HEK293 (cell line): Measurements from ENCODE around the gene SMS.

Source experiments
- CTCF ChIA-PET: fragments of 350-600 bp; formaldehyde crosslinking; extraction: SDS; loops from one replicate; lab custom pipeline; 2021; ENCODE audit warnings: antibody characterized with exemption; lab: Yijun Ruan, JAX
- POLR2A ChIA-PET: fragments of 300-600 bp; formaldehyde crosslinking; extraction: SDS; loops from one replicate; lab custom pipeline; 2020; ENCODE audit warnings: antibody characterized with exemption, inconsistent platforms; lab: Yijun Ruan, JAX
- H3K27ac ChIP-seq: fragments of 200-500 bp; sonication (Bioruptor generic); 2 replicates; pipeline ENCODE4 v1.5.1; 2014; ENCODE audit warnings: low read depth, low read length, control low read depth, inconsistent platforms; ENCODE audit errors: extremely low read depth
- H3K36me3 ChIP-seq, 2 experiments: fragments of 200-500 bp in 1 of 2; sonication (Bioruptor generic) in 1 of 2; 1 replicate in 1 of 2; 2 replicates in 1 of 2; pipeline ENCODE4 v1.5.1; 2014 to 2017; ENCODE audit warnings: inconsistent platforms in 2 of 2, low read length in 2 of 2; ENCODE audit not compliant: control insufficient read depth in 2 of 2, insufficient read depth in 1 of 2
- H3K4me1 ChIP-seq: fragments of 200-500 bp; sonication (Bioruptor generic); 2 replicates; pipeline ENCODE4 v1.5.1; 2014; ENCODE audit warnings: mild to moderate bottlenecking, low read length, inconsistent platforms; ENCODE audit not compliant: control insufficient read depth, insufficient read depth
- H3K4me3 ChIP-seq: 2 replicates; pipeline ENCODE4 v1.5.1; 2011; ENCODE audit warnings: low read depth, mild to moderate bottlenecking, control low read depth, low read length, moderate library complexity
- H3K9me3 ChIP-seq: fragments of 200-500 bp; sonication (Bioruptor generic); 2 replicates; pipeline ENCODE4 v1.5.1; 2014; ENCODE audit warnings: low read depth, low read length, inconsistent platforms; ENCODE audit not compliant: control insufficient read depth, insufficient read depth
- BCL11B ChIP-seq: fragments of 450-650 bp; formaldehyde crosslinking; IDR thresholded peaks from 2 replicates; pipeline ENCODE4 v1.5.1; 2016; ENCODE audit warnings: low read depth, missing biosample characterization, missing genetic modification characterization
- KLF10 ChIP-seq: fragments of 450-650 bp; IDR thresholded peaks from 2 replicates; pipeline ENCODE4 v1.5.1; 2018; ENCODE audit warnings: missing biosample characterization, mild to moderate bottlenecking, missing genetic modification characterization
- PRDM1 ChIP-seq: fragments of 450-650 bp; formaldehyde crosslinking; IDR thresholded peaks from 2 replicates; pipeline ENCODE4; 2016; ENCODE audit warnings: missing biosample characterization, missing genetic modification characterization
- SCRT2 ChIP-seq: fragments of 450-650 bp; formaldehyde crosslinking; IDR thresholded peaks from 2 replicates; pipeline ENCODE4 v1.5.1; 2016; ENCODE audit warnings: missing biosample characterization, missing genetic modification characterization
- WT1 ChIP-seq: fragments of 450-650 bp; formaldehyde crosslinking; IDR thresholded peaks from 2 replicates; pipeline ENCODE4 v1.5.1; 2016; ENCODE audit warnings: missing biosample characterization, missing genetic modification characterization
- ZBTB20 ChIP-seq: fragments of 450-650 bp; formaldehyde crosslinking; IDR thresholded peaks from 2 replicates; pipeline ENCODE4 v1.5.1; 2016; ENCODE audit warnings: missing biosample characterization, missing genetic modification characterization
- ZNF223 ChIP-seq: fragments of 450-650 bp; formaldehyde crosslinking; IDR thresholded peaks from 2 replicates; pipeline ENCODE4 v1.5.1; 2016; ENCODE audit warnings: missing biosample characterization, missing genetic modification characterization
- ZNF311 ChIP-seq: fragments of 450-650 bp; formaldehyde crosslinking; IDR thresholded peaks from 2 replicates; pipeline ENCODE4 v1.5.1; 2017; ENCODE audit warnings: missing biosample characterization, missing genetic modification characterization, borderline replicate concordance
- ZNF354C ChIP-seq: fragments of 450-650 bp; formaldehyde crosslinking; IDR thresholded peaks from 2 replicates; pipeline ENCODE4 v1.5.1; 2016; ENCODE audit warnings: missing biosample characterization, missing genetic modification characterization, low read depth, borderline replicate concordance
- ZNF416 ChIP-seq: fragments of 450-650 bp; formaldehyde crosslinking; IDR thresholded peaks from 2 replicates; pipeline ENCODE4 v1.5.1; 2016; ENCODE audit warnings: missing biosample characterization, missing genetic modification characterization
- ZNF433 ChIP-seq: fragments of 450-650 bp; formaldehyde crosslinking; IDR thresholded peaks from 2 replicates; pipeline ENCODE4 v1.5.1; 2016; ENCODE audit warnings: missing biosample characterization, missing genetic modification characterization, low read depth
- ZNF548 ChIP-seq: fragments of 450-650 bp; formaldehyde crosslinking; IDR thresholded peaks from 2 replicates; pipeline ENCODE4 v1.5.1; 2016; ENCODE audit warnings: missing biosample characterization, missing genetic modification characterization
- ZNF777 ChIP-seq: fragments of 450-650 bp; formaldehyde crosslinking; IDR thresholded peaks from 2 replicates; pipeline ENCODE4 v1.5.1; 2017; ENCODE audit warnings: missing biosample characterization, missing genetic modification characterization, borderline replicate concordance
- TF ChIP-seq, protein P1 (sequence below): fragments of 450-650 bp; formaldehyde crosslinking; IDR thresholded peaks from 2 replicates; pipeline ENCODE4; 2016; ENCODE audit warnings: missing biosample characterization, missing genetic modification characterization
- TF ChIP-seq, protein P2 (sequence below): fragments of 450-650 bp; IDR thresholded peaks from 2 replicates; pipeline ENCODE4 v1.5.1; 2018; ENCODE audit warnings: missing biosample characterization, missing genetic modification characterization
- TF ChIP-seq, protein P3 (sequence below): fragments of 450-650 bp; formaldehyde crosslinking; IDR thresholded peaks from 2 replicates; pipeline ENCODE4 v1.5.1; 2016; ENCODE audit warnings: missing biosample characterization, missing genetic modification characterization
- TF ChIP-seq, protein P4 (sequence below): fragments of 450-650 bp; formaldehyde crosslinking; IDR thresholded peaks from 2 replicates; pipeline ENCODE4 v1.5.1; 2017; ENCODE audit warnings: missing biosample characterization, missing genetic modification characterization

Gene SMS

DNA sequence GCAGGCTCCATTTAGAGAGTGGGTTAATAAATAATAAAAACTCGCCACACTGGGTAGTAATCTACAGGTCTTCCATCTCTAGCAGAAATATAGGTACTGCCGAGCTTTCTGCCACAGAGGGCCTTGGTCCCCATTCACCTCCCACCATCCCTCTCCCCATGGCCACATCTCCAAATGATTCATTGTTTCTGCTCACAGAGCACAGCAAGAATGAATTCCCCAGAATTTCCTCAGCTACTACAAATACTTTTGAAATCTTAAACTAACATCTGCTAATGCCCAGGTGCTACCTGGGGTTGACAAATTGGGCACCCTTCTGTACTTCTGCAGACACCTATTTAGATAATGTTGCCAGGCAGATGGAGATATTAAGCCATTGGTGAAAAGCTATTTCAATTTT lies 96.7 kb downstream of the SMS start:
- H3K27ac ChIP-seq: no peak overlapping the region
- no peak overlapping the region for H3K4me3 ChIP-seq
- no peak for TF ChIP-seq WT1 (tag by site-specific recombination)
- TF ChIP-seq ZNF777 (tag by site-specific recombination): no peak
- TF ChIP-seq, protein P1, sequence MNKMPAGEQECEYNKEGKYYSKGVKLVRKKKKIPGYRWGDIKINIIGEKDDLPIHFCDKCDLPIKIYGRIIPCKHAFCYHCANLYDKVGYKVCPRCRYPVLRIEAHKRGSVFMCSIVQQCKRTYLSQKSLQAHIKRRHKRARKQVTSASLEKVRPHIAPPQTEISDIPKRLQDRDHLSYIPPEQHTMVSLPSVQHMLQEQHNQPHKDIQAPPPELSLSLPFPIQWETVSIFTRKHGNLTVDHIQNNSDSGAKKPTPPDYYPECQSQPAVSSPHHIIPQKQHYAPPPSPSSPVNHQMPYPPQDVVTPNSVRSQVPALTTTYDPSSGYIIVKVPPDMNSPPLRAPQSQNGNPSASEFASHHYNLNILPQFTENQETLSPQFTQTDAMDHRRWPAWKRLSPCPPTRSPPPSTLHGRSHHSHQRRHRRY (tag by site-specific recombination): no peak
- no peak for TF ChIP-seq ZBTB20 (tag by site-specific recombination)
- no peak for TF ChIP-seq PRDM1 (tag by site-specific recombination)
- TF ChIP-seq, protein P2, sequence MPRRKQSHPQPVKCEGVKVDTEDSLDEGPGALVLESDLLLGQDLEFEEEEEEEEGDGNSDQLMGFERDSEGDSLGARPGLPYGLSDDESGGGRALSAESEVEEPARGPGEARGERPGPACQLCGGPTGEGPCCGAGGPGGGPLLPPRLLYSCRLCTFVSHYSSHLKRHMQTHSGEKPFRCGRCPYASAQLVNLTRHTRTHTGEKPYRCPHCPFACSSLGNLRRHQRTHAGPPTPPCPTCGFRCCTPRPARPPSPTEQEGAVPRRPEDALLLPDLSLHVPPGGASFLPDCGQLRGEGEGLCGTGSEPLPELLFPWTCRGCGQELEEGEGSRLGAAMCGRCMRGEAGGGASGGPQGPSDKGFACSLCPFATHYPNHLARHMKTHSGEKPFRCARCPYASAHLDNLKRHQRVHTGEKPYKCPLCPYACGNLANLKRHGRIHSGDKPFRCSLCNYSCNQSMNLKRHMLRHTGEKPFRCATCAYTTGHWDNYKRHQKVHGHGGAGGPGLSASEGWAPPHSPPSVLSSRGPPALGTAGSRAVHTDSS: no peak
- TF ChIP-seq BCL11B (tag by site-specific recombination): no peak
- TF ChIP-seq KLF10 (tag by site-specific recombination): no peak
- no peak for TF ChIP-seq ZNF311 (tag by site-specific recombination)
- 0 out of 2 replicates have a peak, but pooled peaks cover 2% of the 10 kb centered on the region for H3K4me1 ChIP-seq
- POLR2A ChIA-PET: no interaction called here
- CTCF ChIA-PET: no interaction called here
- H3K9me3 ChIP-seq: no peaks in the 10 kb centered on the region
- H3K36me3 ChIP-seq: no peaks in the 10 kb centered on the region

DNA sequence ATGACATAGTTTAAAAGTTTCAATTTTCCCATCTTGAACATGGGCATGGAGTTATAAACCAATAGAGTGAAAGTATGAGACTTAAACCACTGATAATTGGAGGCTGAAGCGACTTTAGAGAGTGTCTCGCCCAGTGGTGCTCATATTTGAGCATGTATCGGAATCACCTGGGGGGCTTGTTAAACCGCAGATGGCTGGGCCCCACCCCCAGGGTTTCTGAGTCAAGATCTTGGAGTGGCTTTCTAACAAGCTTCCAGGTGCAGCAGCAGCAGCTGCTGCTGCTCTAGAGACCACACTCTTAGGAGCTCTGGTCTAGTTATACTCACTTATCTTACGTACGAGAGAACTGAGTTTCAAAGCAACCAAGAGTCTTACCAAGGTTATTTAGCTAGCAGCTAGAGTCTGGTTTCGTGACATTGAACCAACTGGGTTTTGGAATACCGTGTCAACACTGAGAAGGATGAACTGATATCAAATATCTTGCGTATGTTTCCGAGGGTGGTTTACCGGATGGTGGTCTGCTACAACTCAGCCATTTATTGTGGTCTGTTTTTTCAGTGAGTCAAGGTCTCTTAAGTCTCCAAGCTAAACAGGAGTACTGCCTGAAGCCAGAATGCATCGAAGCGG lies 97.5 kb downstream of the SMS start:
- POLR2A ChIA-PET: no interaction called here
- CTCF ChIA-PET: no interaction called here
- H3K4me3 ChIP-seq: no peak overlapping the region
- no peak overlapping the region for H3K27ac ChIP-seq
- TF ChIP-seq SCRT2 (tag by site-specific recombination): no peak
- H3K36me3 ChIP-seq: no peaks in the 10 kb centered on the region
- H3K4me1 ChIP-seq: 0 out of 2 replicates have a peak, but pooled peaks cover 2% of the 10 kb centered on the region
- H3K9me3 ChIP-seq: no peaks in the 10 kb centered on the region

DNA sequence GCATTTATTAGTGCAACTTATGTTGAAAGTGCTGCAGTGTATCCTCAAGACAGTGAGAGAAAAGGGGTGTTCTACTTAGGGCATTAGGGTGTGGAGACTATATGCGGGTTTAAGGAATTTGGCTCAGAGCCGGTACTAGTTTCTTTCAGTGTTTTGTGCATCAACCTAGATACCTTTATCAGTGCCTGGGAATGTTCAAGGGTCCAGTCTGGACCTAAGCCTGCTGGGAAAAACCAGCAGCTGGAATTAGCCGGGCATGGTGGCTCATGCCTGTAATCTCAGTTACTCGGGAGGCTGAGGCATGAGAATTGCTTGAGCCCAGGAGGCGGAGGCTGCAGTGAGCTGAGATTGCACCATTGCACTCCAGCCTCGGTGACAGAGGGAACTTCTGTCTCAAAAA lies 99.0 kb downstream of the SMS start:
- H3K27ac ChIP-seq: no peak overlapping the region

More for the DNA sequence above, 99.0 kb downstream of the SMS start:
- Histone ChIP-seq H3K9me3 (no peaks in the 10 kb centered on the region), H3K4me3 (no peak overlapping the region), H3K4me1 (no peaks in the 10 kb centered on the region), H3K36me3 (no peaks in the 10 kb centered on the region)
- CTCF ChIA-PET: interaction anchor here (0.7 kb wide), 1 partner anchor 118 kb away, joined by 3 read pairs; no protein-coding TSS in a partner anchor
- POLR2A ChIA-PET: no interaction called here
- TF ChIP-seq ZNF433 (tag by site-specific recombination) (no peak), ZNF416 (tag by site-specific recombination) (no peak), ZNF223 (tag by site-specific recombination) (no peak), ZNF354C (tag by site-specific recombination) (no peak), ZNF548 (tag by site-specific recombination) (no peak)
- TF ChIP-seq, protein P3, sequence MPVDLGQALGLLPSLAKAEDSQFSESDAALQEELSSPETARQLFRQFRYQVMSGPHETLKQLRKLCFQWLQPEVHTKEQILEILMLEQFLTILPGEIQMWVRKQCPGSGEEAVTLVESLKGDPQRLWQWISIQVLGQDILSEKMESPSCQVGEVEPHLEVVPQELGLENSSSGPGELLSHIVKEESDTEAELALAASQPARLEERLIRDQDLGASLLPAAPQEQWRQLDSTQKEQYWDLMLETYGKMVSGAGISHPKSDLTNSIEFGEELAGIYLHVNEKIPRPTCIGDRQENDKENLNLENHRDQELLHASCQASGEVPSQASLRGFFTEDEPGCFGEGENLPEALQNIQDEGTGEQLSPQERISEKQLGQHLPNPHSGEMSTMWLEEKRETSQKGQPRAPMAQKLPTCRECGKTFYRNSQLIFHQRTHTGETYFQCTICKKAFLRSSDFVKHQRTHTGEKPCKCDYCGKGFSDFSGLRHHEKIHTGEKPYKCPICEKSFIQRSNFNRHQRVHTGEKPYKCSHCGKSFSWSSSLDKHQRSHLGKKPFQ (tag by site-specific recombination): no peak
- TF ChIP-seq, protein P4, sequence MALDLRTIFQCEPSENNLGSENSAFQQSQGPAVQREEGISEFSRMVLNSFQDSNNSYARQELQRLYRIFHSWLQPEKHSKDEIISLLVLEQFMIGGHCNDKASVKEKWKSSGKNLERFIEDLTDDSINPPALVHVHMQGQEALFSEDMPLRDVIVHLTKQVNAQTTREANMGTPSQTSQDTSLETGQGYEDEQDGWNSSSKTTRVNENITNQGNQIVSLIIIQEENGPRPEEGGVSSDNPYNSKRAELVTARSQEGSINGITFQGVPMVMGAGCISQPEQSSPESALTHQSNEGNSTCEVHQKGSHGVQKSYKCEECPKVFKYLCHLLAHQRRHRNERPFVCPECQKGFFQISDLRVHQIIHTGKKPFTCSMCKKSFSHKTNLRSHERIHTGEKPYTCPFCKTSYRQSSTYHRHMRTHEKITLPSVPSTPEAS (tag by site-specific recombination): no peak
- TF ChIP-seq, all 188 proteins: peak for 0
